ENCODE data around the gene SOCS7. TPM values are rescaled to one million over a fixed set of nuclear protein-coding genes. Genes with fewer than 3 reads are reported as not detected.
A peak's percentile ranks its signal among the peaks of the same experiment; 100 is the strongest.

Gene SOCS7
- total RNA-seq, 1 donor from 2014 or later = 23.7 TPM

DNA sequence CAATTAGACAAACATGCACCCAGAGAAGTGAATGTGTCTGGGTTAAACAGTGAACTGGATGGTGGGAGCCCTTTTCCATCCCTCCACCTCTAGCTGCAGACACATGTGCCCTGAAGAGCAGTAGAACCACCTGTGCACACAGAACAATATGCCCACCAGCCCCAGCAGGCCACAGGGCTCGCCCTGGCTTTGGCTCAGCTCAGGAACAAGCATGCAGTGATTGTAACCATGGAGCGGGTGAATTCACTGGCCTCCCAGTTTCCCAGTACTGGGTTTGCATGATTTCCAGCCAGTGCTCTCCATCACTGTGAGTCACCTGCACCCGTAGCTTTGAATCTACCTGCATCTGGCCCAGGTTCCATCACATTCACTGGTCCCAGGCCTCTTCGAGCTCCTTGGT is 13.1 kb upstream of the SOCS7 start:
- Histone ChIP-seq H3K27me3 (no peaks in the 10 kb centered on the region), H3K9me3 (no peaks in the 10 kb centered on the region), H3K27ac (no peak overlapping the region), H3K4me1 (no peaks in the 10 kb centered on the region), H3K36me3 (no peaks in the 10 kb centered on the region), H3K4me3 (no peak overlapping the region)
- DNase-seq = no peak
- TF ChIP-seq, protein P1, sequence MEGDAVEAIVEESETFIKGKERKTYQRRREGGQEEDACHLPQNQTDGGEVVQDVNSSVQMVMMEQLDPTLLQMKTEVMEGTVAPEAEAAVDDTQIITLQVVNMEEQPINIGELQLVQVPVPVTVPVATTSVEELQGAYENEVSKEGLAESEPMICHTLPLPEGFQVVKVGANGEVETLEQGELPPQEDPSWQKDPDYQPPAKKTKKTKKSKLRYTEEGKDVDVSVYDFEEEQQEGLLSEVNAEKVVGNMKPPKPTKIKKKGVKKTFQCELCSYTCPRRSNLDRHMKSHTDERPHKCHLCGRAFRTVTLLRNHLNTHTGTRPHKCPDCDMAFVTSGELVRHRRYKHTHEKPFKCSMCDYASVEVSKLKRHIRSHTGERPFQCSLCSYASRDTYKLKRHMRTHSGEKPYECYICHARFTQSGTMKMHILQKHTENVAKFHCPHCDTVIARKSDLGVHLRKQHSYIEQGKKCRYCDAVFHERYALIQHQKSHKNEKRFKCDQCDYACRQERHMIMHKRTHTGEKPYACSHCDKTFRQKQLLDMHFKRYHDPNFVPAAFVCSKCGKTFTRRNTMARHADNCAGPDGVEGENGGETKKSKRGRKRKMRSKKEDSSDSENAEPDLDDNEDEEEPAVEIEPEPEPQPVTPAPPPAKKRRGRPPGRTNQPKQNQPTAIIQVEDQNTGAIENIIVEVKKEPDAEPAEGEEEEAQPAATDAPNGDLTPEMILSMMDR (IDR thresholded peaks at IDR 0.05) = no peak
- no peak for ATAC-seq
- intact Hi-C loops (cut with DNase I) = no loop called here

GRCh38 chr17:38339891-38340290 is 11.8 kb upstream of the SOCS7 start:
- TF ChIP-seq, protein P1 (IDR thresholded peaks at IDR 0.05) = no peak
- ATAC-seq (no peak), DNase-seq (no peak)

GRCh38 chr17:38341035-38341721 is 10.5 kb upstream of the SOCS7 start:
- Histone ChIP-seq H3K36me3 (no peaks in the 10 kb centered on the region), H3K9me3 (no peaks in the 10 kb centered on the region), H3K27me3 (no peaks in the 10 kb centered on the region), H3K27ac (no peak overlapping the region), H3K4me3 (no peak overlapping the region), H3K4me1 (no peaks in the 10 kb centered on the region)
- DNase-seq = peak; percentile 75
- intact Hi-C loops (cut with DNase I) = no loop called here
- ATAC-seq = no peak
- TF ChIP-seq, protein P1 (IDR thresholded peaks at IDR 0.05) = no peak

More at GRCh38 chr17:38339891-38340290, 11.8 kb upstream of the SOCS7 start:
- H3K27me3 ChIP-seq = no peaks in the 10 kb centered on the region
- H3K36me3 ChIP-seq = no peaks in the 10 kb centered on the region
- H3K4me1 ChIP-seq = no peaks in the 10 kb centered on the region
- intact Hi-C loops (cut with DNase I) = no loop called here
- no peak overlapping the region for H3K4me3 ChIP-seq
- H3K9me3 ChIP-seq = no peaks in the 10 kb centered on the region
- H3K27ac ChIP-seq = no peak overlapping the region

GRCh38 chr17:38342886-38343607 is 8.6 kb upstream of the SOCS7 start:
- no peak overlapping the region for H3K27ac ChIP-seq
- DNase-seq = no peak
- ATAC-seq = peak; percentile 17
- no peaks in the 10 kb centered on the region for H3K4me1 ChIP-seq
- H3K9me3 ChIP-seq = no peaks in the 10 kb centered on the region
- H3K36me3 ChIP-seq = no peaks in the 10 kb centered on the region
- no peak overlapping the region for H3K4me3 ChIP-seq
- H3K27me3 ChIP-seq = no peaks in the 10 kb centered on the region
- TF ChIP-seq, protein P1 (IDR thresholded peaks at IDR 0.05) = no peak
- intact Hi-C loops (cut with DNase I) = no loop called here

- Histone ChIP-seq H3K27ac (no peak within 1 kb of the TSS), H3K27me3 (no peaks in the 10 kb centered on the region), H3K36me3 (no peaks in the 10 kb centered on the region), H3K4me3 (no peak within 1 kb of the TSS), H3K4me1 (no peaks in the 10 kb centered on the region), H3K9me3 (no peaks in the 10 kb centered on the region)
- no peak for ATAC-seq
- TF ChIP-seq, protein P1 (IDR thresholded peaks at IDR 0.05) = no peak
- intact Hi-C loops (cut with DNase I) = no loop called here
- no peak for DNase-seq
These were observed 7.8 kb upstream of the SOCS7 start, which contains the start of gene GPR179 for GRCh38 chr17:38343608-38344419. TSS of gene GPR179 (minus strand) at chr17:38343956. CDS start at chr17:38343789, 167 bp downstream.

Data from upper lobe of right lung (tissue), 1 donor.